LHCN-M2 (cell line): ENCODE data around the gene B3GALT6. TPM values are rescaled to one million over a fixed set of nuclear protein-coding genes. Genes with fewer than 3 reads are reported as not detected.

Source experiments
- DNase-seq: peaks from one replicate; pipeline ENCODE4 v3.0.0-alpha.2; 2012; ENCODE audit warnings: low read depth
- total RNA-seq: library from RNA; depleted of rRNA; stranded (reverse); fragments of >200 nt; gene quantifications from 2 replicates; pipeline ENCODE4 v1.2.3, GENCODE V29; 2014

B3GALT6 gene
- total RNA-seq, 1 experiment from 2014 or later, result 58.3 TPM

DNA sequence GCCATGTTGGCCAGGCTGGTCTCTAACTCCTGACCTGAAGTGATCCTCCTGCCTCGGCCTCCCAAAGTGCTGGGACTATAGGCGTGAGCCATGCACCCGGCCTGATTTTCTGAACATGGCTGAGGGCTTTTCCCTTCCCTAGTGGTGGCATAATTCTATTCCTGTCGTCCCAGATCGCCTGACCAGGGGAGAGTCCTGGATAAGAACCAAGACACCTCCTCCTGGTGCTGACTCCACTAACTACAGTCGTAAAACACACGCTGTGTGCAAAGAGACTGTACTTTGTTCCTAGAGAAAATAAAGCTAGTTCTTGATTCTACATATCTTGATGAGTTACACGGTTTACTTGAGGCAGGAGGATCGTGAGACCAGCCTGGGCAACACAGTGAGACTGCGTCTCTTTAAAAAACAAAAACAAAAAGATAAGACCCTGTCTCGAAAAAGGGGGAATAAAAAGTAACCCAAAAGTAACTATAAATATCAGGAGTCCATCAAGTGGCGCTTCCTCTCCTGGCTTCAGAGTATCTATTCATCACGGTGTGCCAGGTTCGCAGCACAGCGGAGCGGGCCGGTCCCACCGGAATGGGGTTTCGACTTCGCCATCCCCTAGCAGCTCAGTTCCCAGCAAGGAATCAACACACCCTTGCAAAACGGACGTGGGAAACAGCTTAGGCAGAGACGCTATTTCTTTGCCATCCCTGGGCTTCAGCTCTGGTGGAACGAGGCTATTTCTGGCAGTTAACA, 1.2 kb upstream of the B3GALT6 start:
- DNase-seq, result peak; percentile 71

DNA sequence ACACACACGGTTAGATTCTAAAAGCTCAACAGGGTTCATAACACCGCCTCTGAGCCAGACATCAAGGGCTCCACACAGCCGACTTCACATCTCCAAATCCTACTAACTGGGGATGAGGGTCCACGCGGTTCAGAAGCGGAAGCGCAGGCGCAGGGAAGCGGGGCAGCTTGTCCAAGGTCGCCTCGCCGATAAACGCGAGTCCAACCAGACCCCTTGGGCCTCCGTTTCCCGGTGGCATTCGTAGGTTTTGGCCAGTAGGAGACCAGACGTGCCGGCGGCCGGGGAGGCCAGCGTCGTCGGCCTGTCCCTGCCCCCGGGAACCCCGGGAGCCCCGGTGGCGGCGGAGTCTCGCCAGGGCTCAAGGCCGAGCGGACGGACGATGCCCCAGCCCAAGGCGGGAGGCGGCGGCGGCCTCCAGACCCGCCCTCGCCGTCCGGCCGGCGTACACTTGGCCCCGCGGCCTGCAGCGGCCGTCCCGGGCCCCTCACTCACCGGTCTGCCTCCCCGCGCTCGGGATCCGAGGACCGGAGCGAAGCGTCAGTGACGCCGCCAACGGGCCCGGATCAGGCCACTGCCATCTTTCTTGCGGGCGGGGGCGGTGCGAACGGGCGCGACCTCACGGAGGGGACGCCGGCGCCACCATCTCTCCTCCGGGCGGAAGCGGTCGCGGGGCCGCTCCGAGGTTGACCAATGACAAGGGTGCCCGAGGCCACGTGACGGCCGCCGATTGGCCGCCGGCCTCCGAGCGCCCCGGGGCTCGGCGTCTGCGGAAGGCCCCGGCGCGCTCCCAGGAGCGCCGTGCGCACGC, 433 bp upstream of the B3GALT6 start, which contains the start of gene SDF4:
TSS of gene SDF4 (minus strand) at position 602 of the 808 bp plus-strand sequence. CDS start 3,229 bp downstream, outside the sequence.
- DNase-seq, result peak; percentile 95

DNA sequence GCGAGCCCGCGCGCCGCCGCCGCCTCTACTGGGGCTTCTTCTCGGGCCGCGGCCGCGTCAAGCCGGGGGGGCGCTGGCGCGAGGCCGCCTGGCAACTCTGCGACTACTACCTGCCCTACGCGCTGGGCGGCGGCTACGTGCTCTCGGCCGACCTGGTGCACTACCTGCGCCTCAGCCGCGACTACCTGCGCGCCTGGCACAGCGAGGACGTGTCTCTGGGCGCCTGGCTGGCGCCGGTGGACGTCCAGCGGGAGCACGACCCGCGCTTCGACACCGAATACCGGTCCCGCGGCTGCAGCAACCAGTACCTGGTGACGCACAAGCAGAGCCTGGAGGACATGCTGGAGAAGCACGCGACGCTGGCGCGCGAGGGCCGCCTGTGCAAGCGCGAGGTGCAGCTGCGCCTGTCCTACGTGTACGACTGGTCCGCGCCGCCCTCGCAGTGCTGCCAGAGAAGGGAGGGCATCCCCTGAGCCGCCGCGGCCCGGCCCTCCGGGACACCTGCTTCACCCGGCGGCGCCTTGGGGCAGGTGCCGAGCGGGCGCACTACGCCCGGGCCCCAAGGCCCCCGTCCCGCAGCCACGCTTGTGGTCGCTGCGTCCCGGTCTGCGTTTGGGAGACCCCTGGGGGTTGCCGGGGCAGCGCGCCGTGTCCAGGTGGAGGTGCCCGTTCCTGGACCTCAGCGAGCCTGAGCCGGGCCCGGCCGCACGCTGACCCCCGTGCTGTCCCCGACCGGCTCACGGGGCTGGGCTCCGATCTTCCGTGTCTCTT, 944 bp downstream of the B3GALT6 start:
- no peak for DNase-seq

DNA sequence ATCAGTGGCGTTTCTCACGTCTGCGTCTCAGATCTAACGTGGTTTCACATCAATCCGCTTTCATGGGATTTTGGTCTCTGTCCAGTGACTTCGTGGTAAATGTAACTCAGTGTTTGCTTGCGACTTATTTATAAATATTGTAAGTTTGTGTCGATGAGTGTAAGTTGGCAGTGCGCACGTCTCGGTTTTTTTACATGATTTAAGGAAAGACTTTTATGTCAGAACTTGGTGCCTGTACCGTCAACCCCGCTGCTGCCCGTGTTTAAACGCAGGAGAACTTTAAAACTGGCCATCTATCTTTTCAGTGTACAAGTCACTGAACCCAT, 1.5 kb downstream of the B3GALT6 start:
- DNase-seq, result no peak

DNA sequence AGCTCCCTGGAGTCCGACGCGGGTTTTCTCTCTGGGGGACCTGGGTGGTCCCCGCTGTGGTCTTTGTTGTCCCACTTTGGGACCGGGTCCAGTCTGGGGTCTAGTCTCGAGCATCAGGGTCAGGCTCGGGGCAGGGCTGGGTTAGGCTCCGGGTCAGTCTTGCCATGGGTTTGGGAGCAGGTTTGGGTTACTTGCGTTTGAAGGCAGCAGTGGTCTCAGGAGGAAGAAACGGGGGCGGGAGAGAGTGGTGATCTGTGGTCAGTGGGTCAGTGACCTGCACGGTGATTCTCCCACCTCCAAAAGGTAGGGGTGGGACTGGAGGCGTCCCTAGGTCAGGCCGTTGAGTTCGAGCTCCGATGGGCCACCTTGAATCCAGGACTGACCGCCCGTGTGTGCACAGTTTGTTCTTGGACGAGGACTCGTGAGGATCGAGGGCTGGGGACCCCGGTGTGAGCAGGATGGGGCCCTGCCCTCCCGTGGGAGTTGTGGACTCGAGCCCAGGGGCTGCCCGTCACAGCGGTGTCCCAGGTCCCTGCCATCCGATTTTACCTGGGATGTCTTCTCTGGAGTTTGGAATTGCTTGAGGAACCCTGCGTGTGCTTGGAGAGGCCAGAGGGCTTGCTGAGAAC, 2.3 kb downstream of the B3GALT6 start:
- DNase-seq, result no peak

DNA sequence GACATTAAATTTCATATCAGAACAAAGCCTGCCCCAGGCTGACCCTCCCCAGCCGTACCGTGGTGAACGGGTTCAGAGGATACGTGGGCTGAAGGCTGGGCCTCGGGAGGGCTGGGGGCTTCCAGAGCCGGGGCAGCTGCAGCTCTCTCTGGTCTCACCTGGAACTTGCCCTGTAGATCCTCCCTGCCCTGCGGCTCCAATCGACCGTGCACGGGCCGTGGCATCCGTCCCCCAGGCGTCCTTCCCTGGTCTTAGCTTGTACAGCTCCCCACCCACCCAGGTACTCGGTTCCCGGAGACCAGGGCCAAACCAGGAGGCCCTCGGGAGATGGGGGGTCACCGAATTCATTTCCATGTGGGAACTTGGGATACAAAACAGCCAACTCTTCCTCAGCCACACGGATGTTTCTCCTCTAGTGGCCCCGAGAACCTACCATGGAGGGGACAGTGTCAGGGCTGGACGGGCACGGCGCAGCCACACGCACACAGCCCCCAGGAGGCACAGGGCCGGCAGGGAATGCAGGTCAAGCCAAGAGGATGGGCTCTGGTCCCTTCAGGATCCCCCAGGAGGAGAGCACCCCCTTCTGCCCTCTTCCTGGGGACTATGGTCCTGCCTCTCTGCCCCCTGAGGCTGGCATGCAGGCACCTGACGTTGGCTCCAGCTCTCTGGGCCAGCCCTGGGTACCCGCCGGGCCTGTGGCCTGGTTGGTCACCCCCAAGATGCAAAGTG, 3.1 kb downstream of the B3GALT6 start:
- no peak for DNase-seq

DNA sequence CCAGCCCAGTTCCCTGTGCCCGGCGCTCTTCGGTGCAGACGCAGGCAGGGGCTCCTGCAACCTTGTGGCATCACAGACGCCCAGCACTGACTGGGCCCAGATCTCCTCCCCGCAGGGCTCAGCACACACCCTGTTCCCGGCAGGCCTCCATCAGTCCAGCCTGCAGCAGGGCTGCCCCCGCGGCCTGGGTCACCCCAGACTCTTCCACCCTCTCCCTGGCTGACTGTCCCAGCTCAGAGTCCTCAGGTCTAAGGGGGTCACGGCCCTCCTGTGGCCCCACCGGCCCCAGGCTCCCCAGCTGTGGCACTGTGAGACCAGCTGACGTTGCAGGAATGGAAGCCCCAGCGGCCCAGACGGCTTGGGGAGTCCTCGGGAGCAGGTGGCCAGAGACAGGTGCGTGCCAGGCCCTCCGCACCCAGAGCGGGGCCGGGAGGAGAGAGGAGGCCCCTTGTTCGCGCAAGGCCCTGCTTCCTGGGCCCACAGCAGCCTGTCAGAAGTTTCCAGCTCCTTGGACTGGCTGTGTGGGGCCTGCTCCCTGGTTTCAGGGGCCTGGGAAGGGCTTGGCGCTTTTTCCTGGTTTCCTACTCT, 4.2 kb downstream of the B3GALT6 start:
- DNase-seq, result no peak

DNA sequence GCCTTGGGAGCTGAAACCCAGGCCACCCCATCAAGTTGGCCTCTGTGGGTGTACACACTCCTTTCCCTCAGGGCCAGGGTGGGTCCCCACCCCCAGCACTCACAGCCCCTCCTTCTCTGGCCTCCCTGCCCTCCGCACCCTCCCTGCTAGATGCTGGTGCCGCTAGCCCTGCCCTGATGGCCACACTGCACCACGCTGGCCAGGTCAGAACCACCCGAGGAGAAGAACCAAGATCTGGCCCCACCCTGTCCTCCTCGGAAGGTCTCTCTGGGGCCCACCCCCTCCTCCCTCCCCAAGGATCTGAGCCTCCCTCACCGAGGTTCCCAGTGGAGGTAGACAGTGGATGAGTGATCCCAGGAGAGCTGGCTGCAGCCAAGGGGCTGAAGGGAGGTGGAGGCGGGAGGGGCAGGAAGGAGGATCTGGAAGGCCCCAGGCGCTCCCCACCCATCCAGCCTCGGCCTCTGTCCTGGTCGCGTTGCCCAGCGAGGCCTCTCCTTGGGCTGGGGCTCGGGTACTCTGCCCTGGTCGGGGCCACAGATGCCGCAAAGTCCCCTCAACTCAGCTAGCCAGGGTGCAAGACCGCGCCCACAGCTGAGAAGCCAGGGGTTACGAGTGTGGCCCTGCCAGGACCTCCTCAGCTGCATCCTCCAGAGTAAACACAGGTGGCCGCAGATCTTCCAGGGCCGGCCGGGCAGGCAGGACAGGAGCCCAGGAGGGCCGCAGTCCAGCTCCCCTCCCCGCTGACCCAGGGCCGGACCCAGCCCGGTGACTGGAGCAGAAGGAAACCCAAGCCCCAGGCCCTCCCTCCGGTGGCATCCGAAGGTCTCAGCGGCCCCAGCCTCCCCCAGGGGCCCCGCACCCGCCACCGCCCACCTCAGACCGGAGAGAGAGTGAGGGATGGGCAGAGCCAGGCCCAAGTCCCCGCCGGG, 5.2 kb downstream of the B3GALT6 start:
- DNase-seq, result no peak

DNA sequence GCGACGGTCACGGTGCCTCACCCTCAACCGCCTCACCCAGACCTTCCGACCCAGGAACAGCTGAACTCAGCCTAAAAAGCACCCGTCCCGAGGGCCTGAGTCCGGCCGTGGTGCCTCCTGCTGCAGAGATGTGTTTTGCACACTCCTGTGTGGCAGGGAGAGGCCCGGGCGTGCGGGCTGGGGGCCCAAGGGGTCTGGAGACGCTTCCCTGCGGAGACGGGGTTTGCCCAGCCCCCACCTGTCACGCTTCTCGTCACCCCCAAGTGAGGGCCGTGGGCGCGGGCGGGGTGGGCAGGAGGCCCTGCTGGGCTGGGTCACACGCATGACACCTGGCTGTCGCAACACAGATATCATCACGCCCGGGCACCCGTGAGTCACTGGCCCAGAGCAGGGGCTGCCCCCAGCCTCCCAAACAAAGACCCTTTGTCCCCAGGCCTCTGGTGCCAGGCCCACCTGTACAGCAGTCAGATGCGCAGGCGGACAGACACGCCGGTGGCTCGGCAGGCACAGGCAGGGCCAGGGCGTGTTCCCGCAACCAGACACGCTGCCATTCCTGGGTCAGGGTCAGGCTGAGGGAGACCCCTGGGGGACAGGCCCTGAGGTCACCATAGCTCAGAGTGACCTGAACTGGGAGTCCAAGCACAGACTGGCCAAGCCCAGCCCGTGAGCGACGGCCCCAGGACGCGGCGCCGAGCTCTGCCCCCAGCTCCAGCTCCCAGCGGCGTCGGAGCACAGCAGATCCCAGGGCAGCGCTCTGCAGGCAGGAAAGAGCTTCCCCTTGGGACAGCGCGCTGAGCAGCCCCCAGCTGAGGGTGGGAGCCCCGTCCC, 6.1 kb downstream of the B3GALT6 start:
- DNase-seq, result no peak

DNA sequence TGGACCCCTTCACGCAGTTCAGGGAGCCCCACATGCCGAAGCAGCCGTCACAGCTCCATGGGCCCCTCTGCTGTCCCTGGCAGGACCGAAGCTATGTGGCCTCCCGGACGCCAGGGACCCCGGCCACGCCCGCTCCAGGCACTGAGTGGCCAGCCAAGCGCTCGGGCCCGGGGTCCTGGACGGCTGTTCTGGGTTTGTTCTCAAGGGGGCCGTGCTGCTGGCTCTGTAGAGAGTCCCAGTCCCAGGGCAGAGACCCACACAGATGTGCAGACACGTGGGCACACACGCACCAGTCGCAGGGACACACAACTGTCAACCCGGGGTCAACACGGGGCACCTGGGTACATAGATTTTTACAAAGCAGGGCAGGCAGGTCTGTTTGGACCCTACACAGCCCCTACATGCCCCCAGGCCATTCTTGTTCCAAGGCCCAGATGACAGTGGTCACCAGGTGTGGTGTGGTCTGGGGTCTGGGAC, 6.7 kb downstream of the B3GALT6 start:
- DNase-seq, result no peak

DNA sequence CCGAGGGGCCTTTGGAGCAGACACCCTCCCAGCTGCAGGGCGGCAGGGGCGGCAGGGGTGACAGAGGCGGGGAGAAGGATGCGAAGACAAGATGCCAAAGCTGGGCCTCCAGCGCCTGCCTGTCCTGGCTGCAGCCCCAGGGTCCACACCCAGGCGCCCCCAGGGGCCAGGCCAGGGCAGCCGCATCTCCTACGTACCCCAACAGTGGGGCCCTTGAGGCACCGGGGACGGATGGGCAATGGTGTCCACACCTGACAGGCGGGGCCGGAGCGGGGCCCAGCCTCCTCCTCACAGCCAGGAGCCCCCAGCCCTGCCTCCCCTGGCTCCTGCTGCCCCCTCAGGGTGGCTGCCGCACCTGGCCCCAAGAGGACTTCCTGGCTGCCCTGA, 7.2 kb downstream of the B3GALT6 start:
- no peak for DNase-seq

DNA sequence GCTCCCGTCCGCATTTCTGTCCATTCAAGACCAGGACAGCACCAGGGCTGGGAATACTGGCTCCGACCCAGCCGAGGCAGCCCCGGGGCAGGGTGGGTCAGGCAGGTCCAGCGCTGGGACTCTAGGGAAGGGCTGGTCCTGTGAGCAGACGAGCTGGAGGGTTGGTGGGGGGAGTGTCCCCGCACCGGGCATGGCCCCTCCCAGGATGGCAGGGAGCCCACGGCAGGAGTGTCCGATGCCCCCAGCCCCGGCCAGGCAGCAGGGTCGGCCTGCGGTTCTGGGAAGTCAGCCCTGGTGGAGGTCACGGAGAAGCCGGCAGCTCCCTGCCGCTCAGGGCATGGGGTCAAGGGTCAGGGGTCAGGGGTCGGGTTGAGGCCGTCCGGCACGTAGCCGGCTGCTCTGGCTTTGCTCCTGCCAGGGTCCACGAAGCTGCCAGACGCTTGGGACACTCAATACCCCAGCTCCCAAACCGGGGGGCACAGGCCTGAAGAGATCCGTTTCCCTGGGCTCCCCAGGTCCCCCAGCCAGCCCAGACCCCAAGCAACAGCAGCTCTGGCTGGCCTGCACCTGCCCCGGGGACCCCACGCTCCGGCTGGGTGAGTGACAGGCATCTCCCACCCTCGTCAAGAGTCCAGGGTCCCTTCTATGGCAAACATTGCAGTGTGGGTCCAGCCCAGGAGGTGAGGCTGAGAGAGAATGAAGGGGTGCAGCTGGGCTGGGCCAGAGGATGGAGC, 7.7 kb downstream of the B3GALT6 start:
- DNase-seq, result no peak

DNA sequence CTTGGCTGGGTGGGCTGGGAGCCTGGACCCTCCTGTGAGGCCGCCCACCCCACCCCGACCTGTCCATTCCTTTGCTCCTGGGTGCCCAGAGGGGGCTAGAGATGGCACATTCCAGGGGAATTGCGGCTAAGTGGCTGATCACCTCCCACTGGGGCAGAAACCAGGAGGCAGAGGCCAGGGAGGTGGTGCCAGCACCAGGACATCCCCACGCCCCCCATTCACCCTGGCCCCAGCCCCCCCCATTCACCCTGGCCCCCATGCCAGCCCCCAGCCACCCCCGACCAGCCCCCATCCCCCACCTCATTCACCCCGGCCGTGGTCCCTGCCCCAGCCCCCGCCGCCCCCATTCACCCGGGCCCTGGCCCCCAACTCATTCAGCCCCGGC, 8.3 kb downstream of the B3GALT6 start:
- no peak for DNase-seq

DNA sequence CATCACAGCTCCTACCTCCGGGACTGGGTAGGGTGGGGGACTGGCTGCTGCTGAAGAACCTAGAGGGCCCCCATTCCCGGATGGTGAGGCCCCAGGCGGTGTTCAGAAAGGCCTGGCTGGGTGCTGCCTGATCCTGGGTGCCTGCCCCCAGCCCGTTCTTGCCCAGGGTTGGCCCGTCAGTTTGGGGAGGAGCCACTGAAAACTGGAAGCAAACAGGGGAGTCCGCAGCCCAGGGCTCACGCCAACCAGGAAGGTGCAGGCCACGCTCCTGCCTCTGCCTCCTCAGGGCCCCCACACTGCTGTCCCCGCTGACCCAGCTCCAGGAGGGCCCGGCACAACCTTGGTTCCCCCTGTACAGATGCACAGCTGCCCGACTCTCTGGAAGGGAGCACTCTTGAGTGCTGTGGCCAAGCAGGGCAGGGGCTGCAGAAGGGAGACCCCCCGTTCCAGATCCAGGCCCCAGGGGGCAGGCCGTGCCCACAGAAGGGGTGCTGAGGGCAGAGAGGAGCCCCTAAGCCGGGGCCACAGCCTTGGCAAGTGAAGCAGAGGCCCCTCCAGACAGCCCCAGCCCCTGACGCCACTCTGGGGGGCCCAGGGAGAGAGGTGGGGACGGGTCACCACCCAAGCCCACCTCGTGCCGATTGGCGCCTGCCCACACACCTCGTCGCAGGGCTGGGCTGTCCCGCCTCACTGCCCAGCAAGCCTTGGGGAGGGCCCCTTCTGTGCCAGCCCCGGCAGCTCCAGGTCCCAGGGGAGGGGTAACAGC, 9.0 kb downstream of the B3GALT6 start:
- no peak for DNase-seq

DNA sequence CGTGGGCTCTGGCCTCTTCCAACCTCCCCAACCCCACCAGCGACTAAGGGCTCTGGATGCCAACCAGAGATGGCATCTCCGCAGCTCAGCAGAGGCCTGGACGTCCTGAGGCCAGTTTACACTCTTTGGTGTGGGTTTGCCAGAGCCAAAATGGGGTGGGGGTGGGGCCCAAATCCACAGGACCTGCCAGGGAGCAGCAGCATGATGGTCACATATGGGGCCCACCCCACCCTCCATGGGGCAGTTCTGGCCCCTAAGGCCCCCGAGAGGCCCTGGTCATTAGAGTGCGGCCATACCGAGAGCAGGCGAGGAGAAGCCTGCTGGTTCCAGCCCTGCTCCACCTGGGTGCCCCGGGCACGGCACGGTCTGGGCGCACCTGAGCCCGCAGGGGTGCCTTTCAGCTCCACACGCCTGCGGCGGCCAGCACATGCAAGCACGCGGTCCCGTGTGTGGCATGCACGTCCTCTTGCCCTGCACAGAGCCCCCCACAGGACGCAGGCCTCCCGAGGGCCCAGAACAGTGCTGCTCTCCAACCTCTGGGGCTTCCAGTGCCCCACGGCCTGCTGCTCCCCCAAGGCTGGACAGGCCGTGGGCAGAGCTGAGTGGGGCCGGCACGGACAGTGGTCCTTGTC, 9.7 kb downstream of the B3GALT6 start:
- no peak for DNase-seq

DNA sequence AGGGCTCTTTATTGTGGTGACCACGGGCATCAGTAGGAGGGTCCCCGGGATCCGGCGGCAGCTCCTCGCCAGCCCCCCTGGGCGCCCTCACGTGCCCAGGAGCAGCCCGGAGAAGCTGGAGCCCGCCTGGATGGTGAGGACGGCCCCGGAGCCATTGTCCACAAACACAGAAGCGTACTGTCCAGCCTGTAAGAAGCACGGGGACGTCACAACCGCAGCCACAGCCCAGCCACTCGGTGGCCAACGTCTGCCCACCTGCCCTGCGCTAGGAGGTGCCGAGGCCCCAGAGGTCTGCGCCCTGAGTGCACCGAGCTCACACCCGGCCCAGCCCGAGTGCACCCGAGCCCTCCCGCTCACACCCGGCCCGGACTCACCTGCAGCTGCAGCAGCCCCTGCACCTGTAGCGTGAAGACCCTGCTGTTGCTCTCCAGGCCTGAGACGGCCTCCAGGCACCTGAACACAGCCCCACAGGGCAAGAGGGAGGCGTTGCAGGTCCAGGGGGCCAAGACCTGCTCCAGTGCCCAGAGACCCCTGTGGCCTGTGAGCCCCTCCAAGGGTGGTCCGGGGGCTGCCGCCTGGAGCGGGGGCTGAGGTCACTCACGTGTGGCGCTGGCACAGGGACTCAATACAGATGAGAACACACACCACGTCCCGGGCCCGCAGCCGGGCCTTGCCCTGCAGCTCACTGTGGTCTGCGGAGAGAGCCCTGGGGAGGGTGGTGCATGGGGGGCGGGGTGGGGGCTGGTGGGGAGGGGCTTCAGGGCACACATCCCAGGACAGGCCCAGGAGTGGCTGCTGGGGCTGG, 10.6 kb downstream of the B3GALT6 start:
- no peak for DNase-seq
